Endothelial cell of umbilical vein (primary cell): ENCODE measurements around the gene CNTFR.

Experiments used
- EZH2 ChIP-seq: IDR thresholded peaks from 2 replicates; pipeline ENCODE4 v1.6.1; 2012; ENCODE audit warnings: borderline replicate concordance, low read depth, mild to moderate bottlenecking, moderate library complexity, low read length, inconsistent platforms; ENCODE audit not compliant: severe bottlenecking
- JUN ChIP-seq: IDR thresholded peaks from 2 replicates; pipeline ENCODE4 v1.6.1; 2011; ENCODE audit warnings: borderline replicate concordance, low read depth; ENCODE audit not compliant: insufficient read length, insufficient read depth
- MYC ChIP-seq: IDR thresholded peaks from one replicate; pipeline ENCODE4 v1.6.1; 2011; ENCODE audit warnings: mild to moderate bottlenecking, low read depth, low read length
- POLR2A ChIP-seq: IDR thresholded peaks from 2 replicates; pipeline ENCODE4 v1.6.1; 2012; ENCODE audit warnings: low read depth, mild to moderate bottlenecking, control low read depth, low read length
- POLR2AphosphoS5 ChIP-seq: IDR thresholded peaks from 2 replicates; pipeline ENCODE4 v1.6.1; 2012; ENCODE audit warnings: low read depth, mild to moderate bottlenecking, control low read depth, low read length, moderate library complexity; ENCODE audit not compliant: insufficient read depth
- TF ChIP-seq, protein P1 (sequence below), 2 donors: IDR thresholded peaks; 1 replicate in 1 of 2; 2 replicates in 1 of 2; pipeline ENCODE4 v1.5.1; 2011; ENCODE audit warnings: low read length in 2 of 2, mild to moderate bottlenecking in 2 of 2, moderate library complexity in 2 of 2, control low read depth in 1 of 2, inconsistent platforms in 1 of 2, low read depth in 1 of 2; ENCODE audit not compliant: insufficient read depth in 1 of 2; ENCODE audit errors: extremely low read depth in 1 of 2
- TF ChIP-seq, protein P2 (sequence below): IDR thresholded peaks from 2 replicates; pipeline ENCODE4 v1.6.1; 2011; ENCODE audit not compliant: insufficient read depth, insufficient read length

DNA sequence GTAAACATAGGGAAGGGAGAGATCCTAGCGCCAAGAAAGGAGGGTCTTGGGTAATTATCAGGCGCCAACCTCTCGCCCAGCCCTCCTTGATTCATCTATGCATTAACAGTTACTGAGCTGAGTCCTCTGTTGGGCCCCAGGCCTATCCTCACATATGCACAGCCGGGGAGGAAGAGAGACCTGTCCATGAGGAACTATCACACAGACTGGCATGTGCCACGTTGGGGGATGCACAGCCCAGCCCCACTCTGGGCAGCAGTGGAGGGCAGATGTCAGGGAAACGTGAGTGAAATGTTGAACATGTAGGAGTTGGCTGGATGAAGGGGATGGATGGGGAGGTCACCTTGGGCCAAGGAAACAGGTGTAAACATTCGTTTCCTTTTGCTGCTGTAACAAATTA lies 48.0 kb downstream of the CNTFR start:
- TF ChIP-seq, protein P1, sequence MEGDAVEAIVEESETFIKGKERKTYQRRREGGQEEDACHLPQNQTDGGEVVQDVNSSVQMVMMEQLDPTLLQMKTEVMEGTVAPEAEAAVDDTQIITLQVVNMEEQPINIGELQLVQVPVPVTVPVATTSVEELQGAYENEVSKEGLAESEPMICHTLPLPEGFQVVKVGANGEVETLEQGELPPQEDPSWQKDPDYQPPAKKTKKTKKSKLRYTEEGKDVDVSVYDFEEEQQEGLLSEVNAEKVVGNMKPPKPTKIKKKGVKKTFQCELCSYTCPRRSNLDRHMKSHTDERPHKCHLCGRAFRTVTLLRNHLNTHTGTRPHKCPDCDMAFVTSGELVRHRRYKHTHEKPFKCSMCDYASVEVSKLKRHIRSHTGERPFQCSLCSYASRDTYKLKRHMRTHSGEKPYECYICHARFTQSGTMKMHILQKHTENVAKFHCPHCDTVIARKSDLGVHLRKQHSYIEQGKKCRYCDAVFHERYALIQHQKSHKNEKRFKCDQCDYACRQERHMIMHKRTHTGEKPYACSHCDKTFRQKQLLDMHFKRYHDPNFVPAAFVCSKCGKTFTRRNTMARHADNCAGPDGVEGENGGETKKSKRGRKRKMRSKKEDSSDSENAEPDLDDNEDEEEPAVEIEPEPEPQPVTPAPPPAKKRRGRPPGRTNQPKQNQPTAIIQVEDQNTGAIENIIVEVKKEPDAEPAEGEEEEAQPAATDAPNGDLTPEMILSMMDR (IDR thresholded peaks at IDR 0.05; ENCODE audit: extremely low read depth in 1 of 2, insufficient read depth in 1 of 2, low read depth in 1 of 2, low read length in 2 of 2), result no peak
- no peak for TF ChIP-seq POLR2A
- TF ChIP-seq JUN, result no peak
- no peak for TF ChIP-seq POLR2AphosphoS5
- TF ChIP-seq MYC, result no peak
- TF ChIP-seq, protein P2, sequence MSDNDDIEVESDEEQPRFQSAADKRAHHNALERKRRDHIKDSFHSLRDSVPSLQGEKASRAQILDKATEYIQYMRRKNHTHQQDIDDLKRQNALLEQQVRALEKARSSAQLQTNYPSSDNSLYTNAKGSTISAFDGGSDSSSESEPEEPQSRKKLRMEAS, result no peak
- no peak for TF ChIP-seq EZH2
